ENCODE data around the gene HCRTR1.

GRCh38 chr1:31669786-31670592 is 52.5 kb downstream of the HCRTR1 start:
- TF ChIP-seq CTCF (IDR thresholded peaks at IDR 0.05), result no peak
- TF ChIP-seq POLR2A (IDR thresholded peaks at IDR 0.05), result no peak
